Measurements from ENCODE around the gene ZNF428.

Gene ZNF428

DNA sequence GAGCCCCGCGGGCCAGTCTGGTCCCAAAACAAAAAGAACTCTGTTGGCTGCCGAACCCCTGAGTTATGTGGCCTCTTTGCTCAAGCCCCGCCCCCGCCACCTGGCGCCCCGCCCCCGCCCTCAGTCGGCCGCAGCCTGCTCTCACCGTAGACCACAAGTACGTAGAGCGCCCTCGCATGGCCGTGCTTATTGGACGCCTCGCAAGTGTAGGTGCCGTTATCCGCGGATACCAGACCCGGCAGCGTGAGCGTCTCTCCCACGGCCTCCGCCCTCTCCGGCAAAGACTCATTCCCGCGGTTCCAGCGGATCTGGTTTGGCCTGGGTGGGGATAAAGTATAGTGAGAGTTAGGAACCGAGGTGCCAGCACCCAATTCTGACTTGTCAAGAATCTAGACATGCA lies 5.5 kb upstream of the ZNF428 start:
- H3K27ac ChIP-seq: no peak overlapping the region
- no peak for DNase-seq (ENCODE audit: low spot score)
- H3K4me3 ChIP-seq: no peak overlapping the region
- TF ChIP-seq, protein P1, sequence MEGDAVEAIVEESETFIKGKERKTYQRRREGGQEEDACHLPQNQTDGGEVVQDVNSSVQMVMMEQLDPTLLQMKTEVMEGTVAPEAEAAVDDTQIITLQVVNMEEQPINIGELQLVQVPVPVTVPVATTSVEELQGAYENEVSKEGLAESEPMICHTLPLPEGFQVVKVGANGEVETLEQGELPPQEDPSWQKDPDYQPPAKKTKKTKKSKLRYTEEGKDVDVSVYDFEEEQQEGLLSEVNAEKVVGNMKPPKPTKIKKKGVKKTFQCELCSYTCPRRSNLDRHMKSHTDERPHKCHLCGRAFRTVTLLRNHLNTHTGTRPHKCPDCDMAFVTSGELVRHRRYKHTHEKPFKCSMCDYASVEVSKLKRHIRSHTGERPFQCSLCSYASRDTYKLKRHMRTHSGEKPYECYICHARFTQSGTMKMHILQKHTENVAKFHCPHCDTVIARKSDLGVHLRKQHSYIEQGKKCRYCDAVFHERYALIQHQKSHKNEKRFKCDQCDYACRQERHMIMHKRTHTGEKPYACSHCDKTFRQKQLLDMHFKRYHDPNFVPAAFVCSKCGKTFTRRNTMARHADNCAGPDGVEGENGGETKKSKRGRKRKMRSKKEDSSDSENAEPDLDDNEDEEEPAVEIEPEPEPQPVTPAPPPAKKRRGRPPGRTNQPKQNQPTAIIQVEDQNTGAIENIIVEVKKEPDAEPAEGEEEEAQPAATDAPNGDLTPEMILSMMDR (IDR thresholded peaks at IDR 0.05): no peak

DNA sequence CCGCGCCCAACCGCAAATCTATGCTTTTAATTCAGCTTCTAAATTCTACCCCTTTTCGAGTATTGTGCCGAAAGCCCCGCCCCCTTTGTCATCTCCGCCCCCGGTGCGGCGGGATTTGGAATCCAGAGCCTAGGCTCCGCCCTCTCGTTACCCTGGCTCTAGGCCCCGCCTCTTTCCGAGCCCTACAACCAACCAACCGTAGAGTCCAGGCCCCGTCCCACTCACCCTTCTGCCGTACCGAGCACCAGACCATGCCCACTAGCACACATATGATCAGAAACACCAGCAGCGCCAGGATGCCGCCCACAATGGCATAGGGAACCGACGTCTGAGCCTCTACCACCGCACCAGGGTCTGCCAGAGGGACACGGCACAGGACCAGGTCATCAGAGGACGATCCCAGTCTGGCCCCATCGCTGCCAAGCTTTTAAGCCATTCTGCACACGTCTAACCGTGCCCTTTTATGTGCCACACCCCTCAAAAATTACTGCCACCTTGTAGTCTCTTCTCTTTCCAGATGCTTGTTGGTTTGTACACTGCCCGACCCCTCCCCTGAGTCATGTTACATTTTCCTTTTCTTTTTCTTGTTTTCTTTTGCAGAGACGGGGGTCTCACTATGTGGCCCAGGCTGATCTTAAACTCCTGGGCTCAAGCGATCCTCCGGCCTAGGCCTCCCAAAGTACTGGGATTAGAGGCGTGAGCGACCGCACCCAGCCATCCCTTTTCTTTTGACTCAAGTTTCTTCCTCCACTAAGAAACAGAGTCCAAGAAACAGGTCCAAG lies 4.7 kb upstream of the ZNF428 start:
- DNase-seq (ENCODE audit: low spot score): no peak
- no peak overlapping the region for H3K27ac ChIP-seq
- no peak overlapping the region for H3K4me3 ChIP-seq
- TF ChIP-seq, protein P1 (IDR thresholded peaks at IDR 0.05): no peak

- Histone ChIP-seq H3K27ac (no peak overlapping the region), H3K4me3 (no peak overlapping the region)
- TF ChIP-seq, protein P1 (IDR thresholded peaks at IDR 0.05): no peak
- DNase-seq (ENCODE audit: low spot score): no peak
These were observed 3.5 kb upstream of the ZNF428 start for GRCh38 chr19:43622956-43623355.

DNA sequence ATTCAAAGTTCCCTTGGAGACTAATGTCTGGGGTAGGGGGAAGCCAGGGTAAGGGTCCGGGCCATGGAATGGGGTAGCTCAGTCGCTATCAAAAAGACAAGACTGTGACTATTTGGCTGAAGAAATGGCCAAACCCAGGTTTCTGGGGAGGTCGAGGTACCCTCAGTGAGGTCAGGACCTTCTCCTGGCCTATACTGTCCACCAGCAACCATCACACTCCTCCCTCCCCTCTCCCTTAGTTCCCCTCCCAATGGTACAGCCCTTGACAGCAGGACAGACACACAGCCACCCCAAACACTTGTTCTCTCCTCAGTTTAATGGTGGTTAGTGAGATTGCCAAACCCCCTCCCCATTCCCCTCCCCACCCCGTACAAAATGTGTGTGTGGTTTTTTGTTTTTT lies 2.6 kb upstream of the ZNF428 start:
- H3K4me3 ChIP-seq: no peak overlapping the region
- DNase-seq (ENCODE audit: low spot score): no peak
- no peak overlapping the region for H3K27ac ChIP-seq
- TF ChIP-seq, protein P1 (IDR thresholded peaks at IDR 0.05): no peak

GRCh38 chr19:43620061-43621001 lies 902 bp upstream of the ZNF428 start:
- no peak for DNase-seq (ENCODE audit: low spot score)
- H3K4me3 ChIP-seq: peak overlapping the region; percentile 88
- TF ChIP-seq, protein P1 (IDR thresholded peaks at IDR 0.05): no peak
- peak overlapping the region; percentile 78 to 96 for H3K27ac ChIP-seq

DNA sequence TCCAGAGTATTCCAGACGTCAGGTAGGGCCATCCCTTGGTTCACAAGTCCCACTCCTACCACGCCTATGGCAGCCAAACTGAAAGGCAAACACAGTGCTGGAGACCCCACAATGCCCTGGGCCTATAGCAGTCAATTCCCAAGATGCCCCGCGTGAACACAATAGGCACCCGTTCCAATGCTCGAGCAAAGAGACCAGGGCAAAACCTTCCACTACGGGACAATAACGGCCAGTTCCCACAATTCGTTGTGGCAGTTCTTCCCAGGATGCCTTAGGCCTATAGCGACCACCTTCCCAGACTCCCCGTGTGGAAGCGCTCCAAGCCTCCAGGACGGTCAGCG lies 538 bp downstream of the ZNF428 start:
- TF ChIP-seq, protein P1 (IDR thresholded peaks at IDR 0.05): no peak
- no peak for DNase-seq (ENCODE audit: low spot score)
- H3K4me3 ChIP-seq: peak overlapping the region; percentile 88
- peak overlapping the region; percentile 78 to 96 for H3K27ac ChIP-seq

Data from coronary artery (tissue), 2 donors.